Right lobe of liver (tissue), 6 donors: ENCODE measurements around the gene TLCD3B. TPM values are rescaled to one million over a fixed set of nuclear protein-coding genes. Genes with fewer than 3 reads are reported as not detected.

Experiments used
- ATAC-seq, 4 donors: fragments of 200-7000 bp; cut with Tn5 transposase; one replicate each; pipeline ENCODE4 v1.9.1; 2020; ENCODE audit warnings: mild to moderate bottlenecking in 4 of 4, moderate library complexity in 4 of 4
- DNase-seq, 3 donors: peaks; one replicate each; pipeline ENCODE4 v3.0.0-alpha.2; 2020
- H3K27ac ChIP-seq, 3 donors: fragments of 200-600 bp; one replicate each; pipeline ENCODE4 v1.8.0; 2022
- H3K27me3 ChIP-seq, 2 donors: fragments of 200-600 bp; one replicate each; pipeline ENCODE4 v1.8.0; 2022
- H3K36me3 ChIP-seq, 4 donors: fragments of 200-600 bp; sonication (generic) in 1 of 4; one replicate each; pipeline versions ENCODE4 v1.5.1 to v1.8.0; 2017 to 2022; ENCODE audit warnings: control low read depth in 1 of 4
- H3K4me1 ChIP-seq, 4 donors: fragments of 200-600 bp; sonication (generic) in 1 of 4; one replicate each; pipeline versions ENCODE4 v1.5.1 to v1.8.0; 2017 to 2022; ENCODE audit warnings: control low read depth in 1 of 4
- H3K4me3 ChIP-seq, 3 donors: fragments of 200-600 bp; one replicate each; pipeline ENCODE4 v1.8.0; 2022
- H3K9me3 ChIP-seq, 4 donors: fragments of 200-600 bp; sonication (generic) in 1 of 4; one replicate each; pipeline versions ENCODE4 v1.5.1 to v1.8.0; 2017 to 2022; ENCODE audit warnings: control low read depth in 1 of 4
- CTCF ChIP-seq, 4 donors: fragments of 200-600 bp in 3 of 4; fragments of 450-650 bp in 1 of 4; IDR thresholded peaks; one replicate each; pipeline versions ENCODE4 v1.5.1 to v1.8.0; 2016 to 2022; ENCODE audit warnings: antibody characterized with exemption in 4 of 4, mild to moderate bottlenecking in 2 of 4
- POLR2A ChIP-seq: fragments of 450-650 bp; IDR thresholded peaks from one replicate; pipeline ENCODE4 v1.6.1; 2017; ENCODE audit warnings: antibody characterized with exemption, mild to moderate bottlenecking
- WGBS: methylation state at CpG from one replicate; pipeline ENCODE4 v1.1.6; 2018; ENCODE audit warnings: low coverage, low lambda C conversion rate; ENCODE audit not compliant: insufficient coverage; ENCODE audit errors: missing lambda C conversion rate; 5-methylcytosine and 5-hydroxymethylcytosine counted together
- intact Hi-C, 2 donors: fragments of 100-400 bp; cut with DNase I; formaldehyde crosslinking; loops; one replicate each; pipeline versions ENCODE4 v1.11.2 to v1.14.1; 2022
- total RNA-seq, 6 experiments: library from RNA; depleted of rRNA in 2 of 6; stranded (reverse); fragments of >200 nt in 2 of 6; fragmentation: NEBNext Ultra II Directional in 3 of 6; extraction: Animal tissue kit (Norgen Biotek cat#: 25700) in 3 of 6; gene quantifications; one replicate each; pipeline versions ENCODE4 v1.1.0 to v1.2.4, GENCODE V29; 2016 to 2023
- donor health status: DM: no; HTN: yes; CAD: no.
- donor health status: DM: no; HTN: no; CAD: no.
- donor health status: DM: no; HTN: no; CAD: no.
- donor health status: DM: no; HTN: yes; CAD: no.
- donor health status: DM: no; HTN: yes; CAD: no.

Gene TLCD3B
- total RNA-seq, 6 experiments from 2014 or later: not detected

GRCh38 chr16:30040221-30040620 is 9.2 kb upstream of the TLCD3B start:
- intact Hi-C loops: no loop called here

GRCh38 chr16:30033270-30033669 is 2.2 kb upstream of the TLCD3B start:
- ATAC-seq (no peak), DNase-seq (no peak)
- Histone ChIP-seq H3K36me3 (no peaks in the 10 kb centered on the region), H3K4me3 (no peak overlapping the region), H3K27me3 (no peaks in the 10 kb centered on the region), H3K27ac (no peak overlapping the region), H3K4me1 (no peaks in the 10 kb centered on the region), H3K9me3 (no peaks in the 10 kb centered on the region)
- 60% methylated on average over 4 of the region's 7 CpGs for WGBS
- TF ChIP-seq POLR2A: no peak
- no peak for TF ChIP-seq CTCF (IDR thresholded peaks at IDR 0.05)
- intact Hi-C loops: no loop called here

More at GRCh38 chr16:30040221-30040620, 9.2 kb upstream of the TLCD3B start:
- no peak overlapping the region for H3K4me3 ChIP-seq
- TF ChIP-seq CTCF (IDR thresholded peaks at IDR 0.05): no peak
- TF ChIP-seq POLR2A: no peak
- 43% methylated on average over 4 of the region's 5 CpGs for WGBS
- H3K27ac ChIP-seq: no peak overlapping the region
- H3K9me3 ChIP-seq: no peaks in the 10 kb centered on the region
- ATAC-seq (no peak), DNase-seq (no peak)
- H3K4me1 ChIP-seq: no peaks in the 10 kb centered on the region
- no peaks in the 10 kb centered on the region for H3K36me3 ChIP-seq
- no peaks in the 10 kb centered on the region for H3K27me3 ChIP-seq

- WGBS: 17% methylated on average over 10 of the region's 12 CpGs
- intact Hi-C loops: no loop called here
- no peaks in the 10 kb centered on the region for H3K36me3 ChIP-seq
- no peak overlapping the region for H3K4me3 ChIP-seq
- no peaks in the 10 kb centered on the region for H3K9me3 ChIP-seq
- no peaks in the 10 kb centered on the region for H3K4me1 ChIP-seq
- H3K27ac ChIP-seq: no peak overlapping the region
- ATAC-seq (peak; percentile 28 to 67 (median 64)), DNase-seq (no peak)
- H3K27me3 ChIP-seq: no peaks in the 10 kb centered on the region
- TF ChIP-seq POLR2A (no peak), CTCF (IDR thresholded peaks at IDR 0.05) (peak; percentile 54 to 68 (median 64))
Measured at GRCh38 chr16:30032083-30032819, 1.2 kb upstream of the TLCD3B start.

GRCh38 chr16:30031477-30031918 is 427 bp upstream of the TLCD3B start:
- DNase-seq: no peak
- TF ChIP-seq POLR2A: no peak
- TF ChIP-seq CTCF (IDR thresholded peaks at IDR 0.05): no peak
- no peaks in the 10 kb centered on the region for H3K9me3 ChIP-seq
- intact Hi-C loops: no loop called here
- no peak overlapping the region for H3K27ac ChIP-seq
- 33% methylated on average over 3 of the region's 11 CpGs for WGBS
- no peaks in the 10 kb centered on the region for H3K36me3 ChIP-seq
- ATAC-seq: no peak
- no peak overlapping the region for H3K4me3 ChIP-seq
- no peaks in the 10 kb centered on the region for H3K4me1 ChIP-seq
- no peaks in the 10 kb centered on the region for H3K27me3 ChIP-seq
